KOPT-K1 (cell line): Measurements from ENCODE around the gene RIN3.

ENCODE experiments used
- H3K27ac ChIP-seq: fragments of 200-600 bp; sonication (generic); 2 replicates; pipeline ENCODE4 v1.5.1; 2016; ENCODE audit warnings: antibody characterized with exemption, mild to moderate bottlenecking, low read depth, low read length; ENCODE audit not compliant: poor library complexity, severe bottlenecking
- H3K36me3 ChIP-seq: fragments of 200-600 bp; sonication (generic); 2 replicates; pipeline ENCODE4 v1.5.1; 2017; ENCODE audit warnings: antibody characterized with exemption, mild to moderate bottlenecking, low read length, moderate library complexity; ENCODE audit not compliant: insufficient read depth
- H3K9me3 ChIP-seq: fragments of 200-600 bp; sonication (generic); 2 replicates; pipeline ENCODE4 v1.5.1; 2017; ENCODE audit warnings: antibody characterized with exemption, low read length, mild to moderate bottlenecking; ENCODE audit not compliant: insufficient read depth, poor library complexity, severe bottlenecking

RIN3 gene

GRCh38 chr14:92688434-92689375, 175.1 kb downstream of the RIN3 start:
- no peak overlapping the region for H3K27ac ChIP-seq
- H3K36me3 ChIP-seq = peaks cover 53% of the 10 kb centered on the region
- no peaks in the 10 kb centered on the region for H3K9me3 ChIP-seq

DNA sequence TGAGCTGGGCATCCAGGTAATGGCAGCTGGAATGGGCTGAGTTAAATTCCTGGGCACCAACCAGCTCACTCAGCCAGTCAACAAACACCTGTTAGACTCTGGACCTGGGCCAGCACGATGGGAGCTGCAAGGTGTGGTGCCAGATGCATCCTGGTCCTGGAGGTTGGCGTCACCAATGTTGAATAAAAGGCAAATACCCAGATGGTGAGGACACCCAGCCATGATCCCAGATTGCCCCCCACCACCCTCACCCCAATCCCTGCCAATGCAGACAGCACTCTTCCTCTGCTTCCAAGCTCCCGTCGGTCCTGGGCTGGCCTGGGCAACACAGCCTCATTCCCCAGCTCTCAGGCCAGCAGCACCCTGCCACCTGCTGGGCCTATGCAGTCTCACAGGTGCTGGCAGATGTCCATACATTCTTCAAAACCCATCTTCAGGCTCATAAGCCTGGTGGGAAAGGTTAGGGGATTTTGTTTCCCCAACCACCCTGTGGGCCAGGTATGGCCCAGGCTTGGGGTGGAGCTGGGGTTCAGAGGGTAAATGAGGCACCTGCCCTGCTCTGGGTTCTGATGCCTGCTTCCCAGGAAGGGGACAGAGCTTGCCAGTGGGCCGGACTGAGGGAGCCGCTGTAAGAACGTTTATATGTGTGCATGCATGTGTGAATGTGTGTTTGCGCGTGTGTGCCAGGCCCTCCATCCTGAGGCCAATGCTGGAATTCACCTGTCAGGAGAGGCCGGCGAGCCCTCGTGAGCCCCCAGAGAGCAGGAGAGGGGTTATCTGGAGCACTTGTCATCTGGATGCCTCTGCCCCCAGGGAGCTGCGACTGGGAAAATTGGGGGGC, 176.8 kb downstream of the RIN3 start:
- Histone ChIP-seq H3K36me3 (peaks cover 45% of the 10 kb centered on the region), H3K9me3 (no peaks in the 10 kb centered on the region), H3K27ac (no peak overlapping the region)

DNA sequence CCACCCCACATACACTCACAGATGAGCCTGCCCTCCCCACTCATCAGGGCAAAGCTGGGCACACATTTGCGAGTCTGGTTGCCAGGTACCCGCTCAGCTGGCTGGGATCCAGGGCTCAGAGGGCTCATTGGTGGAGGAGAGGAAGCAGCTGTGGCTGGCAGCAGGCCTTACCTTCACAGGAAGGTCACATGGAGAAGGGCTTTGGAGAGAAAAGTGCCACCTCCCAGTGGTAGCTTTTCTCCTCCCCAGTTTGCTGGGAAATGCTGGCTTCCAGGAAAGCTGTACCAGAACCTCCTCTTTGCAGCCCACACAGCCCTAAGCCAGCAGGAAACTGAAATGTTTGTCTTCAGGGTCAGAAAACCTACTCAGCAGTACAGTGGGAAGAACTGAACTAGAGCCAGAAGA, 179.2 kb downstream of the RIN3 start:
- Histone ChIP-seq H3K9me3 (no peaks in the 10 kb centered on the region), H3K36me3 (peaks cover 24% of the 10 kb centered on the region; the same call in 1 of the 2 replicates), H3K27ac (peak overlapping the region; percentile 43)

DNA sequence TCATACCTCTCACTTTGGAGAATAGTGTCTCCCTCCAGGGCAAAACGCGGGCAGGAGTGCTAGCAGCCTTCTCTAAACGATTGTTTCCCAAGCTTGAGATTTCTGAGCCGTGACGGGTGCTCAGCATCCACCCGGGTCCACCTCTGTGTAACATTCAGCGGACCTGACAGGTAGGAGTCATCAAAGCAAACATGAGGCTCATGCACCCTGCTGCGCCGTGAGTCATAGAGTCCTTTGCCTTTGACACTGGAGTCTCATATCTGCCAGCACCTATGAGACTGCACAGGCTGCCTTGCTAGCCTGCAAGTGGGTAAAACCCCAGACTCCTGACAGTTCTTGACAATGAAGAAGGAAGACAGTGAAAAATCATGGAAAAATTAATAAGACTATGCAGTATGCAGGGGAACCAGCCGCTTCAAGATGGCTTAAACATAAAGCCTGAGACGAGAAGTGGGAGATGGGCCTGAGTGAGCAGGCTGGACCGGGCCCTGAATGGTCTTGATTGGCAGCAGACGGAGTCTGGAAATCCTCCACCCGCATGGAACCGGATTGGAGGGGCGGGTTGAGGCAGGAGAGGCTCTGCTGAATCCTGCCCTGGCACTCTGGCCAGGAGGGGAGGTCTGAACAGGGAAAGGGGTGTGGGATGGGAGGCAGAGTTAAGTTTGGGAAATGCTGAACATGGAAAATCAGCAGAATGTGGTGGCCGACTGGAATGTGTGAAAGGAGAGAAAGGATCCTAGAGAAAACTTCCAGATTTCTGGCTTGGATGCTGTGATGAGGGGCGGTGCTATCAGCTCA, 180.6 kb downstream of the RIN3 start:
- Histone ChIP-seq H3K36me3 (peaks cover 12% of the 10 kb centered on the region; the same call in 1 of the 2 replicates), H3K9me3 (no peaks in the 10 kb centered on the region), H3K27ac (no peak overlapping the region)

GRCh38 chr14:92694807-92695206, 181.2 kb downstream of the RIN3 start:
- Histone ChIP-seq H3K9me3 (no peaks in the 10 kb centered on the region), H3K36me3 (peaks cover 12% of the 10 kb centered on the region; the same call in 1 of the 2 replicates), H3K27ac (no peak overlapping the region)

DNA sequence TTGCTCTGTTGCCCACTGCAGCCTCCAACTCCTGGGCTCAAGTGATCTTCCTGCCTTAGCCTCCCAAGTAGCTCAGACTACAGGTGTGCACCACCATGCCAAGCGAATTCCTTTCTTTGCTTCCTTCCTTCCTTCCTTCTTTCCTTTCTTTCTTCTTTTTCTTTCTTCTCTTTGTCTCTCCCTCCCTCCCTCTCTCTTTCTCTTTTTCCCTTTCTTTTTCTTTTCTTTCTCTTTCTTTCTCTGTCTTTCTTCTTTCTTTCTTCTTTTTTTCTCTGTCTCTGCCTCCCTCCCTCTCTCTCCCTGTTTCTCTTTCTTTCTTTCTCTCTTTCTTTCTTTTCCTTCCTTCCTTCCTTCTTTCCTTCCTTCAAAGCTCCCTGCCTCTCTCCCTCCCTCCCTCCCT, 182.0 kb downstream of the RIN3 start:
- Histone ChIP-seq H3K9me3 (no peaks in the 10 kb centered on the region), H3K36me3 (0 out of 2 replicates have a peak, but pooled peaks cover 4% of the 10 kb centered on the region), H3K27ac (no peak overlapping the region)

DNA sequence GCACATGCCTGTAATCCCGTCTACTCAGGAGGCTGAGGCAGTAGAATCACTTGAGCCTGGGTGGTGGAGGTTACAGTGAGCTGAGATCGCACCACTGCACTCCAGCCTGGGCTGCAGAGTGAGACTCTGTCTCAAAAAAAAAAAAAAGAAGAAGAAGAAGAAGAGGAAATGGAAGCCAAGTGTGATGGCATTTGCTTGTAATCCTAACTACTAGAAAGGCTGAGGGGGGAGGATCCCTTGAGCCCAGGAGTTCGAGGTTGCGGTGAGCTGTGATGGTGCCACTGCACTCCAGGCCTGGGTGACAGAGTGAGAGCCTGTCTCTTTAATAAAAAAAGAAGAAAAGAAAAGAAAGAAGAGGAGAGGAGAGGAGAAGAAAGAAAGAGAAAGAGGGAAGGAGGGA, 182.8 kb downstream of the RIN3 start:
- no peaks in the 10 kb centered on the region for H3K9me3 ChIP-seq
- H3K36me3 ChIP-seq = no peaks in the 10 kb centered on the region
- no peak overlapping the region for H3K27ac ChIP-seq

GRCh38 chr14:92698393-92698792, 184.8 kb downstream of the RIN3 start:
- no peak overlapping the region for H3K27ac ChIP-seq
- no peaks in the 10 kb centered on the region for H3K9me3 ChIP-seq
- no peaks in the 10 kb centered on the region for H3K36me3 ChIP-seq

- H3K9me3 ChIP-seq = no peaks in the 10 kb centered on the region
- no peaks in the 10 kb centered on the region for H3K36me3 ChIP-seq
- H3K27ac ChIP-seq = no peak overlapping the region
Measured at GRCh38 chr14:92701826-92702225, 188.2 kb downstream of the RIN3 start.

DNA sequence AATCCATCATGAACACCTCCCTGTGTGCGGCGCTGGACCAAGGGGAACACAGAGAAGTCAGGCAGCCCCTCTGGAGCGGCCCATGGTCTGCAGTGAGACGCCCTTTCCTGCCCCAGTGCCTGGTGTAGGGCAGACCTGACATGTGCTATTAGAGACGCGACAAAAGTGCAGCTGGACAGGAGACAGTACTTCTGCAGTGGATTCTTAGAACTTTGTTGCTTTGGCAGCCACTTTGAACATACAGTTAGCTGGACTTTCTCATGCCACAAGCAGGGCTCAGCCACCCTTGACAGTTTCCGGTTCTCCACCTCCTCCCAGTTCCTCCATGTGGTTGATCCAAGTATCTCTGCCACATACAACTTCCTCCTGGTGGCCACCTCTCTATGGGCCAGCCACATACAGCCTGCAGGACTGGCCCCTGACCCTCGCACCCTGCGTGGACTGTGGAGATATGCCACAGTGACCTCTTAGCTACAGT, 188.9 kb downstream of the RIN3 start:
- Histone ChIP-seq H3K36me3 (no peaks in the 10 kb centered on the region), H3K27ac (no peak overlapping the region), H3K9me3 (no peaks in the 10 kb centered on the region)

GRCh38 chr14:92703516-92703915, 189.9 kb downstream of the RIN3 start:
- H3K36me3 ChIP-seq = no peaks in the 10 kb centered on the region
- no peak overlapping the region for H3K27ac ChIP-seq
- no peaks in the 10 kb centered on the region for H3K9me3 ChIP-seq

DNA sequence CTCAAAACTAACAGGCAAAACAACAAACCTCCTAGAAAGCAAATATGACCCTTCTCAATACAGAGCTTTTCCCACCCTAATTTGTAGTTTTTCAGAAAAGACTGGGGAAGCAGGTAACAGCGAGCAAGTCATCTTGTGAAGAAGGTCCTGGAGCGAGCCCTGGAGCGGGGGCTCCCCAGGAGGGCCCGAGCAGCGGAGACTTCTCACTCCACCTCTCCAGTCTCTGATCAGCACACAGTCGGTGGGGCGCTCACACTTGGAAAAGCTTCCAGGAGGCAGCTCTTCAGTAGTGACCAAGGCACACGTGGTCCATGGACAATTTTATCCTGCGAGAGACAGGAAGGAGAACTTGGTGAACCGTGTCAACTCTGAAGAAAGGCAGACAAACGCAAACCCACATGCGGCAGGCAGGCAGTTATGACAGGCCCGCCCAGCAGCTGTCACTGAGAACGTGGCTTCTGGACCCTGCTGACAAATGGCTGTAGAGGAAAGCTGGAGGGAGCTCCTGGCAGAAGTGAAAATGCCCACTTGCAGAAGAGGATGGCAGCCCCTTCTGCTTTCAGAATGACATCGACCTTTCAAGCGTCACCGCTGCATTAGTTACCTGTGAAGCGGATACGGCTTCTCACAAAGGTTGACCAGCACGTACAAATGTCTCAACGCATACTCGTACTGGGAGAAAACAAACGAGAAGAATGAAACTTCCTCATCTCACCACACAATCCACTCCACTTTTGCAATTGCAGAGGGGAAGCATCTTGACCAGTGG, 190.6 kb downstream of the RIN3 start:
- no peak overlapping the region for H3K27ac ChIP-seq
- H3K9me3 ChIP-seq = no peaks in the 10 kb centered on the region
- H3K36me3 ChIP-seq = no peaks in the 10 kb centered on the region

DNA sequence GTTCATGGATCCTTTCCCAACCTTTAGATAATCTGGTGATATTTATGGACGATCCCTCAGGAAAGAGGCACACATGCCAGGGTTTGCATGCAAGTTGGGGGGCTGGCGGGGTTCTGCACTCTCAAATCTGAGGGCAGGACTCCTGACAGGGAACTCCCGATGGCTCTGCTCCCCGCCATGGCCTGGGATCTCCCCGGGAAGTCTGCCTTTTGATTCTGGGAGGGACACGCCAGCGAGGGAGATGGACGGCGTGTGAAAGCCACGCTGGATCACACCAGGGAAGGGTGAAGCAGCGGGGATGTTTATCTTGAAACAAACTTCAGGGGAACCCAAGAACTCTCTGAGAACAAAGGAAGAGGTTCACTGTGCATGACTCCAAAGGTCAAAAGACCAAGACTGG, 191.2 kb downstream of the RIN3 start:
- H3K9me3 ChIP-seq = no peaks in the 10 kb centered on the region
- no peak overlapping the region for H3K27ac ChIP-seq
- H3K36me3 ChIP-seq = no peaks in the 10 kb centered on the region

GRCh38 chr14:92706386-92706785, 192.8 kb downstream of the RIN3 start:
- Histone ChIP-seq H3K27ac (no peak overlapping the region), H3K36me3 (no peaks in the 10 kb centered on the region), H3K9me3 (no peaks in the 10 kb centered on the region)
